ENCODE results near the gene CDH16.
"Not testable (repeated sequence)": the region's sequence is repeated elsewhere in the genome, so short reads cannot be mapped to it uniquely, and the experiment has no call there.

CDH16 gene

GRCh38 chr16:66871363-66871762 is 47.3 kb downstream of the CDH16 start:
- DNase-seq, result not testable (repeated sequence)

GRCh38 chr16:66869424-66869823 is 49.3 kb downstream of the CDH16 start:
- no peak for DNase-seq

GRCh38 chr16:66863707-66864106 is 55.0 kb downstream of the CDH16 start:
- DNase-seq, result no peak

GRCh38 chr16:66862023-66862520 is 56.6 kb downstream of the CDH16 start:
- DNase-seq, result no peak

- DNase-seq, result no peak
Observed at GRCh38 chr16:66859397-66860068, 59.2 kb downstream of the CDH16 start.

- DNase-seq, result no peak
Observed at GRCh38 chr16:66858740-66859396, 59.8 kb downstream of the CDH16 start.

Data from NCI-H187 treated with DMSO at 0.1 percent for 48 hours (cell line).